OCI-LY3 (cell line): ENCODE data around the gene IFNB1.
A peak's percentile ranks its signal among the peaks of the same experiment; 100 is the strongest.

Source experiments
- H2AFZ ChIP-seq: fragments of 200-600, 300-600 bp; shearing (Covaris generic); 2 replicates; pipeline ENCODE4 v1.6.0; 2014; ENCODE audit warnings: antibody characterized with exemption, low read depth, low read length
- H3K27ac ChIP-seq: fragments of 200-600, 300-600 bp; sonication (generic); 2 replicates; pipeline ENCODE4 v1.5.1; 2014; ENCODE audit warnings: mild to moderate bottlenecking, low read length, moderate library complexity, mixed read lengths
- H3K27me3 ChIP-seq: fragments of 200-600, 300-600 bp; sonication (generic); 2 replicates; pipeline ENCODE4 v1.6.1; 2014; ENCODE audit warnings: low read depth, low read length, mixed read lengths
- H3K36me3 ChIP-seq: fragments of 200-600, 300-600 bp; sonication (generic); replicated peaks from 2 replicates; pipeline ENCODE3; 2014; ENCODE audit warnings: low read depth, low read length, mixed read lengths
- H3K4me1 ChIP-seq: fragments of 300-600, 200-600 bp; sonication (generic); 2 replicates; pipeline ENCODE4 v1.6.1; 2014; ENCODE audit warnings: low read length, mixed read lengths
- H3K4me2 ChIP-seq: fragments of 200-600, 300-600 bp; sonication (generic); 2 replicates; pipeline ENCODE4 v1.6.1; 2014; ENCODE audit warnings: low read length, mixed read lengths
- H3K4me3 ChIP-seq: fragments of 300-600, 200-600 bp; sonication (generic); 2 replicates; pipeline ENCODE4 v1.5.1; 2014; ENCODE audit warnings: antibody characterized with exemption, mild to moderate bottlenecking, low read length, moderate library complexity
- H3K79me2 ChIP-seq: fragments of 300-600, 200-600 bp; shearing (Covaris generic); 2 replicates; pipeline ENCODE4 v1.6.1; 2014; ENCODE audit warnings: mild to moderate bottlenecking, low read length, mixed read lengths
- H3K9ac ChIP-seq: fragments of 300-600, 200-600 bp; shearing (Covaris generic); 2 replicates; pipeline ENCODE4 v1.6.0; 2014; ENCODE audit warnings: mild to moderate bottlenecking, low read length, moderate library complexity
- H3K9me3 ChIP-seq: fragments of 200-600, 300-600 bp; shearing (Covaris generic); 2 replicates; pipeline ENCODE4 v1.6.1; 2014; ENCODE audit warnings: low read length, mixed read lengths; ENCODE audit not compliant: insufficient read depth
- H4K20me1 ChIP-seq: fragments of 200-600, 300-600 bp; sonication (generic); 2 replicates; pipeline ENCODE4 v1.6.1; 2016; ENCODE audit warnings: low read length, mixed read lengths; ENCODE audit not compliant: insufficient read depth
- EZH2phosphoT487 ChIP-seq: fragments of 200-600 bp; shearing (Covaris generic); IDR thresholded peaks from 2 replicates; pipeline ENCODE4 v1.6.1; 2018; ENCODE audit warnings: antibody characterized with exemption, mixed run types, low read depth
- TF ChIP-seq, protein P1 (sequence below): fragments of 200-600, 300-600 bp; sonication (generic); IDR thresholded peaks from 2 replicates; pipeline ENCODE4 v1.5.1; 2014; ENCODE audit warnings: antibody characterized with exemption, low read length, low read depth

IFNB1 gene

DNA sequence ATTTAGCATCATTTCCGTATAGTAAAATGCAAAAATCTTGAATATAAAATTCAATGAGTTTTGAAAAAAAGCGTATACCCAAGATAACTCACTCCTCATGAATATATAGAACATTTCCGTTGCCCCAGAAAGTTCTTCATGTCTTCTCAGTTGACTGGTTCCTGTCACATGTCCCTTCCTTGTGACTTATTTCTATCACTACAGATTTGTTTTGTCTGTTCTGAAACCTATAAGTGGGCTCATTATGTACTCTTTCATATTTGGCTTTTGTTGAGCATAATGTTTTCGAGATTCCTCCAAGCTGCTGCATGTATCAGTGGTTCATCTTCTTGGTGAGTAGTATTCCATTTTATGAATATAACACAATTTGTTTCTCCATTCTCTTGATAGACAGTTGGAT lies 35.3 kb downstream of the IFNB1 start:
- H3K27ac ChIP-seq = no peak overlapping the region
- H3K79me2 ChIP-seq = no peaks in the 10 kb centered on the region
- TF ChIP-seq, protein P1, sequence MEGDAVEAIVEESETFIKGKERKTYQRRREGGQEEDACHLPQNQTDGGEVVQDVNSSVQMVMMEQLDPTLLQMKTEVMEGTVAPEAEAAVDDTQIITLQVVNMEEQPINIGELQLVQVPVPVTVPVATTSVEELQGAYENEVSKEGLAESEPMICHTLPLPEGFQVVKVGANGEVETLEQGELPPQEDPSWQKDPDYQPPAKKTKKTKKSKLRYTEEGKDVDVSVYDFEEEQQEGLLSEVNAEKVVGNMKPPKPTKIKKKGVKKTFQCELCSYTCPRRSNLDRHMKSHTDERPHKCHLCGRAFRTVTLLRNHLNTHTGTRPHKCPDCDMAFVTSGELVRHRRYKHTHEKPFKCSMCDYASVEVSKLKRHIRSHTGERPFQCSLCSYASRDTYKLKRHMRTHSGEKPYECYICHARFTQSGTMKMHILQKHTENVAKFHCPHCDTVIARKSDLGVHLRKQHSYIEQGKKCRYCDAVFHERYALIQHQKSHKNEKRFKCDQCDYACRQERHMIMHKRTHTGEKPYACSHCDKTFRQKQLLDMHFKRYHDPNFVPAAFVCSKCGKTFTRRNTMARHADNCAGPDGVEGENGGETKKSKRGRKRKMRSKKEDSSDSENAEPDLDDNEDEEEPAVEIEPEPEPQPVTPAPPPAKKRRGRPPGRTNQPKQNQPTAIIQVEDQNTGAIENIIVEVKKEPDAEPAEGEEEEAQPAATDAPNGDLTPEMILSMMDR = no peak
- TF ChIP-seq EZH2phosphoT487 = no peak

DNA sequence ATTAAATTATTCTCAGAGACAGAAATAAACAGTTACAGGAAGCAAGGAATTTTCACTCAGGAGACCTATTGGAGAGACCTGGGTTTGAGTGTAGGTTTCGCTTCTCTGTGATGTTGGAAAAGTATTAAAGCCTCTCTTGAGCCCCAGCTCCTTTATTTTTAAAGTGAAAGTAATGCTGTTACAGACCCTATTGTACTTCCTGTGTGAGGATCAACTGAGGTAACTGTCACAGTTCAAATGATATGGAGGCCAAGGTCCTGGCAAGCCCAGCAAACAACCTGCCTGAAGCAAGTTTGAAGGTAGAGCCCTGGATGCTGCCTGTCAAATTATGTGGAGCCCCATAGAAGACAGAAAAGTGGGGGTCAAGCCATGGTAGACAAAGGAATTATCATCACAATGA lies 38.4 kb downstream of the IFNB1 start:
- no peak overlapping the region for H3K27ac ChIP-seq
- H3K9me3 ChIP-seq = no peaks in the 10 kb centered on the region
- no peak overlapping the region for H3K9ac ChIP-seq
- H3K4me2 ChIP-seq = no peak overlapping the region
- peaks cover 2% of the 10 kb centered on the region; the same call in 1 of the 2 replicates for H3K4me1 ChIP-seq
- no peaks in the 10 kb centered on the region for H3K36me3 ChIP-seq
- H3K27me3 ChIP-seq = no peaks in the 10 kb centered on the region
- TF ChIP-seq EZH2phosphoT487 = no peak
- TF ChIP-seq, protein P1 = no peak
- H3K79me2 ChIP-seq = no peaks in the 10 kb centered on the region
- H2AFZ ChIP-seq = no peak overlapping the region
- no peaks in the 10 kb centered on the region for H4K20me1 ChIP-seq
- H3K4me3 ChIP-seq = no peak overlapping the region

More for the DNA sequence above, 35.3 kb downstream of the IFNB1 start:
- Histone ChIP-seq H2AFZ (no peak overlapping the region), H3K27me3 (no peaks in the 10 kb centered on the region), H4K20me1 (no peaks in the 10 kb centered on the region), H3K9ac (no peak overlapping the region), H3K4me3 (no peak overlapping the region), H3K4me1 (peaks cover 2% of the 10 kb centered on the region; the same call in 1 of the 2 replicates), H3K36me3 (no peaks in the 10 kb centered on the region), H3K4me2 (no peak overlapping the region), H3K9me3 (no peaks in the 10 kb centered on the region)

DNA sequence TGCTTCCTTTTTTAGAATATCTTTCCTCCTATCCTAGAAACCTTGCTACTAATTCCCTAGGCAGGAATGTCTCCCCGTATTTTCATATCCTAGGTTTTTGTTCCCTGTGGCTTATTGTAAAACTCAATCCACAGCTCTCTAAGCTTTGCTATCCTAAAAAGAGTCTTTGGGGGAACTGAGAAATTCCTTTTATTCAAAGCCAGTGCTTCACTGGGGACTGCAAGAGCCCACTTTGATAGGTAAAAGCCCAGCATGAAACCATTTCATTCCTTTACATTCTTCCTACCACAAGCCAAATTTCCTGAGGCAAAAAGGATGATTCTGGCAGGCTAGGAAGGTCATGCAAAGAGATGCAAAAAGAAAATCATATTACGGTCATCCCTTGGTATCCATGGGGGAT lies 40.5 kb downstream of the IFNB1 start:
- Histone ChIP-seq H3K4me3 (no peak overlapping the region), H3K9me3 (no peaks in the 10 kb centered on the region), H3K27me3 (no peaks in the 10 kb centered on the region), H3K4me2 (no peak overlapping the region), H4K20me1 (no peaks in the 10 kb centered on the region), H3K79me2 (no peaks in the 10 kb centered on the region), H3K27ac (no peak overlapping the region), H2AFZ (no peak overlapping the region), H3K36me3 (no peaks in the 10 kb centered on the region), H3K9ac (no peak overlapping the region), H3K4me1 (0 out of 2 replicates have a peak, but pooled peaks cover 2% of the 10 kb centered on the region)
- no peak for TF ChIP-seq EZH2phosphoT487
- TF ChIP-seq, protein P1 = no peak

DNA sequence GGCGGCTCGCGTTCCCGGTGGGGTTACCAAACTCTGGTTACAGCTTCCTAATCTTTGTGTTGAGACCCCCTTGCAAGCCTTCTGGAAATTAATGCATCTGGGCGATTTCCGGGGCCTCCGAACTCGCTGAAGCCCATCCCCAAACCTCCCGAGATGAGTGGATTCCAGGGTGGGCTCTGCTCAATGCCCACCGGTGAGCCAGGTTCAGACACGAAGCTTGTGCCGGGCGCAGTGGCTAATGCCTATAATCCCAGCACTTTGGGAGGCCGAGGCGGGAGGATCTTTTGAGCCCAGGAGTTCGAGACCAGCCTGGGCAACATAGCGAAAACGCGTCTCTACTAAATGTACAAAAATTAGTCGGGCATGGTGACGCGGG lies 45.9 kb downstream of the IFNB1 start:
- H3K79me2 ChIP-seq = no peaks in the 10 kb centered on the region
- H3K4me1 ChIP-seq = peaks cover 18% of the 10 kb centered on the region
- 0 out of 2 replicates have a peak overlapping the region, but pooled peaks have one; percentile 6 for H3K27ac ChIP-seq
- H3K27me3 ChIP-seq = no peaks in the 10 kb centered on the region
- peak overlapping the region; percentile 83 for H3K4me3 ChIP-seq
- no peaks in the 10 kb centered on the region for H4K20me1 ChIP-seq
- no peaks in the 10 kb centered on the region for H3K9me3 ChIP-seq
- H3K4me2 ChIP-seq = peak overlapping the region; percentile 97
- no peak for TF ChIP-seq EZH2phosphoT487
- TF ChIP-seq, protein P1 = no peak
- H3K36me3 ChIP-seq = no peaks in the 10 kb centered on the region
- H3K9ac ChIP-seq = peak overlapping the region; percentile 62
- H2AFZ ChIP-seq = peak overlapping the region; percentile 90
